Omental fat pad (tissue), 4 donors: ENCODE data around the gene TUBB3. TPM values are rescaled to one million over a fixed set of nuclear protein-coding genes. Genes with fewer than 3 reads are reported as not detected.

ENCODE experiments used
- ATAC-seq: fragments of 150-250 bp; one replicate; pipeline ENCODE4 v1.9.1; 2016; ENCODE audit warnings: mild to moderate bottlenecking, moderate library complexity; ENCODE audit not compliant: low FRiP score
- DNase-seq: peaks from one replicate; pipeline ENCODE4 v3.0.0-alpha.2; 2019; ENCODE audit warnings: low spot score
- CTCF ChIP-seq, 3 donors: fragments of 450-650 bp; IDR thresholded peaks; one replicate each; pipeline ENCODE4 v1.5.1; 2016 to 2017; ENCODE audit warnings: antibody characterized with exemption in 3 of 3, mild to moderate bottlenecking in 3 of 3, moderate library complexity in 2 of 3
- total RNA-seq, 4 donors: library from RNA; depleted of rRNA; stranded (reverse); fragments of >200 nt; gene quantifications; one replicate each; pipeline ENCODE4 v1.1.0, GENCODE V29; 2016

TUBB3 gene
- total RNA-seq, 4 donors from 2014 or later, result 2.8 to 34.9 (median 10.5) TPM

GRCh38 chr16:89884041-89884421 is 39.1 kb upstream of the TUBB3 start:
- no peak for ATAC-seq
- no peak for DNase-seq
- no peak for TF ChIP-seq CTCF (IDR thresholded peaks at IDR 0.05)

GRCh38 chr16:89887243-89887642 is 35.9 kb upstream of the TUBB3 start:
- no peak for DNase-seq
- TF ChIP-seq CTCF (IDR thresholded peaks at IDR 0.05), result no peak
- no peak for ATAC-seq

- ATAC-seq, result no peak
- no peak for DNase-seq
- no peak for TF ChIP-seq CTCF (IDR thresholded peaks at IDR 0.05)
Observed at GRCh38 chr16:89890200-89890599, 32.9 kb upstream of the TUBB3 start.

- peak; percentile 44 for ATAC-seq
- no peak for DNase-seq
- no peak for TF ChIP-seq CTCF (IDR thresholded peaks at IDR 0.05)
Observed at GRCh38 chr16:89890886-89891657, 32.1 kb upstream of the TUBB3 start.

GRCh38 chr16:89892055-89892630 is 31.0 kb upstream of the TUBB3 start:
- ATAC-seq, result no peak
- no peak for TF ChIP-seq CTCF (IDR thresholded peaks at IDR 0.05)
- no peak for DNase-seq

- TF ChIP-seq CTCF (IDR thresholded peaks at IDR 0.05), result no peak
- ATAC-seq, result no peak
- DNase-seq, result no peak
Observed at GRCh38 chr16:89892635-89893034, 30.5 kb upstream of the TUBB3 start.
